B cell (primary cell): ENCODE data around the gene CRNKL1. TPM values are rescaled to one million over a fixed set of nuclear protein-coding genes. Genes with fewer than 3 reads are reported as not detected.

Experiments
- ATAC-seq: fragments of 200-7000 bp; cut with Tn5 transposase; one replicate; pipeline ENCODE4 v1.10.0; 2021; ENCODE audit warnings: low read depth, mild to moderate bottlenecking, moderate number of reproducible peaks, moderate library complexity
- CTCF ChIA-PET: fragments of 350-600 bp; sonication (Branson Sonifier 250); formaldehyde crosslinking; loops from one replicate; lab custom pipeline; 2021; ENCODE audit warnings: antibody characterized with exemption, inconsistent platforms; lab: Charles Lee
- POLR2A ChIA-PET: fragments of 350-600 bp; sonication (Branson Sonifier 250); formaldehyde crosslinking; loops from one replicate; lab custom pipeline; 2021; ENCODE audit warnings: antibody characterized with exemption; lab: Charles Lee
- DNase-seq: peaks from one replicate; pipeline ENCODE4 v3.0.0; 2013
- H2AFZ ChIP-seq: 2 replicates; pipeline ENCODE4 v1.6.1; 2012; ENCODE audit warnings: mild to moderate bottlenecking, low read depth, low read length; ENCODE audit not compliant: insufficient read depth, poor library complexity, severe bottlenecking
- H3K27ac ChIP-seq, 2 donors: 1 replicate in 1 of 2; 2 replicates in 1 of 2; pipeline ENCODE4 v1.5.1; 2012 to 2013; ENCODE audit warnings: low read length in 2 of 2, mild to moderate bottlenecking in 2 of 2, moderate library complexity in 1 of 2
- H3K27me3 ChIP-seq, 4 experiments: fragments of 200-600 bp in 1 of 4; sonication (generic) in 1 of 4; replicated peaks in 1 of 4; 1 replicate in 2 of 4; 2 replicates in 2 of 4; pipeline versions ENCODE4 v1.6.1 to v1.7.0; 2013 to 2016; ENCODE audit warnings: low read length in 3 of 4, mild to moderate bottlenecking in 2 of 4, mixed read lengths in 1 of 4, moderate library complexity in 1 of 4; ENCODE audit not compliant: insufficient read depth in 4 of 4, control insufficient read depth in 3 of 4; ENCODE audit errors: control extremely low read depth in 1 of 4
- H3K36me3 ChIP-seq, 2 experiments: replicated peaks in 1 of 2; 1 replicate in 1 of 2; 2 replicates in 1 of 2; pipeline versions ENCODE4 v1.6.1 to v1.7.1; 2013; ENCODE audit warnings: low read length in 1 of 2; ENCODE audit not compliant: insufficient read depth in 2 of 2, control insufficient read depth in 1 of 2; ENCODE audit errors: control extremely low read depth in 1 of 2, extremely low read depth in 1 of 2
- H3K4me1 ChIP-seq, 2 donors: fragments of 200-600 bp in 1 of 2; sonication (generic) in 1 of 2; 1 replicate in 1 of 2; 2 replicates in 1 of 2; pipeline versions ENCODE4 v1.5.1 to v1.6.1; 2013 to 2017; ENCODE audit warnings: low read length in 2 of 2; ENCODE audit not compliant: control insufficient read depth in 2 of 2, insufficient read depth in 2 of 2
- H3K4me2 ChIP-seq: replicated peaks from 2 replicates; pipeline ENCODE3; 2012; ENCODE audit warnings: mild to moderate bottlenecking, low read depth, low read length; ENCODE audit not compliant: poor library complexity, severe bottlenecking
- H3K4me3 ChIP-seq, 5 experiments: fragments of 200-600 bp in 1 of 5; sonication (generic) in 1 of 5; 1 replicate in 3 of 5; 2 replicates in 2 of 5; pipeline versions ENCODE4 v1.5.1 to v1.7.0; 2011 to 2016; ENCODE audit warnings: low read length in 4 of 5, mild to moderate bottlenecking in 4 of 5, low read depth in 2 of 5, control low read depth in 1 of 5, moderate library complexity in 1 of 5; ENCODE audit not compliant: insufficient read depth in 1 of 5; ENCODE audit errors: control extremely low read depth in 1 of 5, extremely low read depth in 1 of 5
- H3K79me2 ChIP-seq: fragments of 200-600 bp; sonication (generic); one replicate; pipeline ENCODE4 v1.6.0; 2016; ENCODE audit warnings: low read length; ENCODE audit not compliant: control insufficient read depth, insufficient read depth
- H3K9ac ChIP-seq: fragments of 200-600 bp; sonication (generic); 2 replicates; pipeline ENCODE4 v1.6.1; 2017; ENCODE audit warnings: mild to moderate bottlenecking, low read length, moderate library complexity
- H3K9me3 ChIP-seq, 3 donors: one replicate each; pipeline versions ENCODE4 v1.6.1 to v1.7.1; 2013; ENCODE audit warnings: low read length in 2 of 3; ENCODE audit not compliant: control insufficient read depth in 2 of 3, insufficient read depth in 1 of 3; ENCODE audit errors: control extremely low read depth in 1 of 3
- H4K20me1 ChIP-seq: 2 replicates; pipeline ENCODE4 v1.6.0; 2012; ENCODE audit warnings: mild to moderate bottlenecking, low read length; ENCODE audit not compliant: insufficient read depth, control insufficient read depth, poor library complexity, severe bottlenecking
- H3K27ac Mint-ChIP-seq: one replicate; pipeline ENCODE4 v1.8.0; 2021; ENCODE audit warnings: mixed read lengths
- H3K27me3 Mint-ChIP-seq: one replicate; pipeline ENCODE4 v1.8.0; 2021; ENCODE audit warnings: mixed read lengths
- H3K4me1 Mint-ChIP-seq: one replicate; pipeline ENCODE4 v1.8.0; 2021; ENCODE audit warnings: mixed read lengths
- H3K4me3 Mint-ChIP-seq: one replicate; pipeline ENCODE4 v1.8.0; 2021; ENCODE audit warnings: mixed read lengths
- H3K9me3 Mint-ChIP-seq: one replicate; pipeline ENCODE4 v1.8.0; 2022; ENCODE audit warnings: mixed read lengths; ENCODE audit not compliant: insufficient read depth
- EZH2 ChIP-seq: IDR thresholded peaks from 2 replicates; pipeline ENCODE4 v1.6.1; 2012; ENCODE audit warnings: borderline replicate concordance, low read depth, mild to moderate bottlenecking, moderate library complexity, low read length; ENCODE audit not compliant: insufficient read depth, poor library complexity, severe bottlenecking
- whole genome bisulfite sequencing: methylation state at CpG from one replicate; pipeline ENCODE4 v1.1.5; 2013; ENCODE audit warnings: missing lambda C conversion rate; ENCODE audit not compliant: insufficient coverage; 5-methylcytosine and 5-hydroxymethylcytosine counted together
- intact Hi-C: fragments of 100-400 bp; cut with micrococcal nuclease; formaldehyde crosslinking; loops from one replicate; pipeline ENCODE4 v1.10.0; 2022
- polyA plus RNA-seq: library from polyadenylated mRNA; depleted of rRNA; stranded (reverse); fragments of >200 nt; gene quantifications from 2 replicates; pipeline ENCODE4 v1.2.3, GENCODE V29; 2012
- total RNA-seq, 2 donors: library from RNA; stranded (reverse); fragments of 120-200 nt in 1 of 2; gene quantifications; 1 replicate in 1 of 2; 2 replicates in 1 of 2; pipeline versions ENCODE4 v1.2.3 to v1.2.4, GENCODE V29; 2013 to 2022
- TF ChIP-seq, protein P1 (sequence below): fragments of 200-600 bp; IDR thresholded peaks from one replicate; pipeline ENCODE4 v1.8.0; 2022; ENCODE audit warnings: antibody characterized with exemption, mild to moderate bottlenecking

CRNKL1 gene
- total and polyA plus RNA-seq, 2 donors (not counting 1 experiment from before 2014, with no cell fraction given): 3.9 to 25.5 TPM

DNA sequence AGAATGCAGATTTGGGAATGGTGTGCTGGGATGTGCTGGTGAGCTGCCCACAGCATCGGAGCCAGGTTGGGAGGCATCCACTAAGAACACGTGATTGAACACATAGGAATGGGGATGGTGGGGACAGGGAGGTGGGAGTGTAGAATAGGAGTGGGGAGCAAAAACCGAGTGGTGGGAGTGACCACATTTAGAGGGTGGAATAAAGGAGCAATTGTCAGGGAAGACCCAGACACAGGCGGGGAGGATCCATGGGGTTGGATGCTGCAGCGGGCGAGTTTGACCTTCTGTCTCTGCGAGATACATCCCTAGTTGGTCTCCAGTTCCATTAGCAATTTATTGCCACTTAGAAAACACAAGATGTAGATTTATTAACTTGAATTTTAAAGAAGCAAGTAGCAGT is 30.4 kb downstream of the CRNKL1 start:
- H3K4me1 ChIP-seq: peaks cover 12 to 23% of the 10 kb centered on the region in 2 donors
- no peak for TF ChIP-seq EZH2
- TF ChIP-seq, protein P1, sequence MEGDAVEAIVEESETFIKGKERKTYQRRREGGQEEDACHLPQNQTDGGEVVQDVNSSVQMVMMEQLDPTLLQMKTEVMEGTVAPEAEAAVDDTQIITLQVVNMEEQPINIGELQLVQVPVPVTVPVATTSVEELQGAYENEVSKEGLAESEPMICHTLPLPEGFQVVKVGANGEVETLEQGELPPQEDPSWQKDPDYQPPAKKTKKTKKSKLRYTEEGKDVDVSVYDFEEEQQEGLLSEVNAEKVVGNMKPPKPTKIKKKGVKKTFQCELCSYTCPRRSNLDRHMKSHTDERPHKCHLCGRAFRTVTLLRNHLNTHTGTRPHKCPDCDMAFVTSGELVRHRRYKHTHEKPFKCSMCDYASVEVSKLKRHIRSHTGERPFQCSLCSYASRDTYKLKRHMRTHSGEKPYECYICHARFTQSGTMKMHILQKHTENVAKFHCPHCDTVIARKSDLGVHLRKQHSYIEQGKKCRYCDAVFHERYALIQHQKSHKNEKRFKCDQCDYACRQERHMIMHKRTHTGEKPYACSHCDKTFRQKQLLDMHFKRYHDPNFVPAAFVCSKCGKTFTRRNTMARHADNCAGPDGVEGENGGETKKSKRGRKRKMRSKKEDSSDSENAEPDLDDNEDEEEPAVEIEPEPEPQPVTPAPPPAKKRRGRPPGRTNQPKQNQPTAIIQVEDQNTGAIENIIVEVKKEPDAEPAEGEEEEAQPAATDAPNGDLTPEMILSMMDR: no peak
- no peaks in the 10 kb centered on the region for H3K27me3 ChIP-seq
- H3K79me2 ChIP-seq: peaks cover 77% of the 10 kb centered on the region
- H3K4me2 ChIP-seq: no peak overlapping the region
- ATAC-seq: no peak
- 90% methylated on average over 4 of the region's 7 CpGs for WGBS
- Mint-ChIP-seq H3K27ac (peak overlapping the region; percentile 42), H3K4me3 (no peak overlapping the region), H3K9me3 (no peaks in the 10 kb centered on the region), H3K4me1 (peaks cover 38% of the 10 kb centered on the region), H3K27me3 (no peaks in the 10 kb centered on the region)
- H3K9me3 ChIP-seq: no peaks in the 10 kb centered on the region
- no peak overlapping the region for H2AFZ ChIP-seq
- DNase-seq: no peak
- intact Hi-C loops: loop anchor here (1.0 kb wide), 1 partner anchor 29 kb away; no protein-coding TSS in a partner anchor
- H3K9ac ChIP-seq: no peak overlapping the region
- ChIA-PET CTCF (no interaction called here), POLR2A (no interaction called here)
- H3K27ac ChIP-seq: no peak overlapping the region
- H3K36me3 ChIP-seq: peaks cover 4 to 34% of the 10 kb centered on the region in 2 experiments
- no peak overlapping the region for H3K4me3 ChIP-seq
- H4K20me1 ChIP-seq: peaks cover 40% of the 10 kb centered on the region

- Mint-ChIP-seq H3K9me3 (no peaks in the 10 kb centered on the region), H3K27me3 (no peaks in the 10 kb centered on the region), H3K4me1 (peaks cover 42% of the 10 kb centered on the region), H3K4me3 (no peak overlapping the region), H3K27ac (peak overlapping the region; percentile 37)
- POLR2A ChIA-PET: no interaction called here
- Histone ChIP-seq H3K27ac (no peak overlapping the region), H3K9me3 (no peaks in the 10 kb centered on the region), H3K4me2 (no peak overlapping the region), H3K79me2 (peaks cover 86% of the 10 kb centered on the region), H3K36me3 (peaks cover 3 to 29% of the 10 kb centered on the region in 2 experiments), H3K27me3 (no peaks in the 10 kb centered on the region), H2AFZ (no peak overlapping the region), H4K20me1 (peaks cover 40% of the 10 kb centered on the region), H3K4me3 (no peak overlapping the region), H3K4me1 (peaks cover 12 to 27% of the 10 kb centered on the region in 2 donors), H3K9ac (no peak overlapping the region)
- CTCF ChIA-PET: no interaction called here
- intact Hi-C loops: loop anchor here (1.0 kb wide), 1 partner anchor 30 kb away; no protein-coding TSS in a partner anchor
- no peak for DNase-seq
- ATAC-seq: no peak
- 81% methylated on average over 4 of the region's 11 CpGs for WGBS
- TF ChIP-seq, protein P1: no peak
- TF ChIP-seq EZH2: no peak
These were observed 31.4 kb downstream of the CRNKL1 start for GRCh38 chr20:20020908-20021307.
